Brain microvascular endothelial cell (primary cell): ENCODE data around the gene KANSL1.

Source experiments
- DNase-seq: peaks from one replicate; pipeline ENCODE4 v3.0.0-alpha.2; 2020
- H3K27ac ChIP-seq: fragments of 250-450 bp; sonication (Bioruptor Pico); 2 replicates; pipeline ENCODE4 v1.5.1; 2020; ENCODE audit warnings: mild to moderate bottlenecking, moderate library complexity
- H3K27me3 ChIP-seq: fragments of 250-450 bp; sonication (Bioruptor Pico); replicated peaks from 2 replicates; pipeline ENCODE4 v1.5.1; 2020; ENCODE audit warnings: mild to moderate bottlenecking
- H3K36me3 ChIP-seq: fragments of 250-450 bp; sonication (Bioruptor Pico); replicated peaks from 2 replicates; pipeline ENCODE4 v1.5.1; 2020; ENCODE audit warnings: mild to moderate bottlenecking
- H3K4me3 ChIP-seq: 2 replicates; pipeline ENCODE4 v1.5.1; 2011; ENCODE audit warnings: low read depth, mild to moderate bottlenecking, control low read depth, low read length, moderate library complexity
- in situ Hi-C: cut with HindIII; loops from 2 replicates; pipeline ENCODE4 v1.10.0; 2017; ENCODE audit warnings: low sequenced_read_pairs, low pct_ligation_motif_present
- TF ChIP-seq, protein P1 (sequence below): IDR thresholded peaks from 2 replicates; pipeline ENCODE4 v1.5.1; 2011; ENCODE audit warnings: low read depth, mild to moderate bottlenecking, moderate library complexity, low read length, control low read depth, inconsistent platforms; ENCODE audit errors: missing control alignments

KANSL1 gene

DNA sequence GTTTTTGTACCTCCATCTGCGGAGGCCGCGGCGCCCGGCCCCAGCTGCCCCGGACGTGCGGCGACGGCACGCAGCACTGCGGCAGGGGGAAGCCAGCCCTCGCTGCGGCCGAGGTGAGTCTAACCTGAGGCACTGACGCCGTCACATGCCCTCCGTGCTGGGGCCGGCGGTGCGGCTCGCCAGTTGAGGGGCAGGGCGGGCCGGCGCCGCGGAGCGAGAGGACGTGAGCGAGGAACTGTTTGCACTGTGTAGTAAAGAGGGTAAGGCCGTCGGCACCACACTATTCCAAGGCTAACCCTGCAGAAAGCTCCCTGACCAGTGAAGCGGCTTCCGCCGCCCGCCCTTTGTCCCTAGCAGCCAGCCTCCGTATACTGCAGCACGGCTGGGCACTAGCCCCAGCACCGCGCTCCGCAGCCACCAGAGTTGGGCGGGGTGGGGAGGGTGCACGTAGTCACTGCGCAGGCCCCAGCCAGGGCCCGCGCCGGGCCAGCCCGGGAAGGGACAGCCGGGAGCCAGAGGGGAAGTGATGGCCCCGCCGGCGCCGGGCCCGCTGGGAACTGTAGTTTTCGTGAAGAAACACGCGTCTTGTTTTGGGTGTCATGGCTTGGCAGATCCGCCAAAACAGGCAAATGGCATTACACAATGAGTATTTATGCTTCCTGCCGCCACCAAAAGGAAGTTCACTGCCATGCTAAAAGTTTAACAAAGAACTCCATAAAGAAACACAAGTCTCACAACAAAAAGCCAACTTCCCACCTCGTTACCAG, 580 bp upstream of the KANSL1 start:
- H3K4me3 ChIP-seq: peak overlapping the region; percentile 80
- TF ChIP-seq, protein P1, sequence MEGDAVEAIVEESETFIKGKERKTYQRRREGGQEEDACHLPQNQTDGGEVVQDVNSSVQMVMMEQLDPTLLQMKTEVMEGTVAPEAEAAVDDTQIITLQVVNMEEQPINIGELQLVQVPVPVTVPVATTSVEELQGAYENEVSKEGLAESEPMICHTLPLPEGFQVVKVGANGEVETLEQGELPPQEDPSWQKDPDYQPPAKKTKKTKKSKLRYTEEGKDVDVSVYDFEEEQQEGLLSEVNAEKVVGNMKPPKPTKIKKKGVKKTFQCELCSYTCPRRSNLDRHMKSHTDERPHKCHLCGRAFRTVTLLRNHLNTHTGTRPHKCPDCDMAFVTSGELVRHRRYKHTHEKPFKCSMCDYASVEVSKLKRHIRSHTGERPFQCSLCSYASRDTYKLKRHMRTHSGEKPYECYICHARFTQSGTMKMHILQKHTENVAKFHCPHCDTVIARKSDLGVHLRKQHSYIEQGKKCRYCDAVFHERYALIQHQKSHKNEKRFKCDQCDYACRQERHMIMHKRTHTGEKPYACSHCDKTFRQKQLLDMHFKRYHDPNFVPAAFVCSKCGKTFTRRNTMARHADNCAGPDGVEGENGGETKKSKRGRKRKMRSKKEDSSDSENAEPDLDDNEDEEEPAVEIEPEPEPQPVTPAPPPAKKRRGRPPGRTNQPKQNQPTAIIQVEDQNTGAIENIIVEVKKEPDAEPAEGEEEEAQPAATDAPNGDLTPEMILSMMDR: no peak
- H3K27ac ChIP-seq: peak overlapping the region; percentile 91
- no peaks in the 10 kb centered on the region for H3K27me3 ChIP-seq
- DNase-seq: peak; percentile 87
- no peaks in the 10 kb centered on the region for H3K36me3 ChIP-seq
- in situ Hi-C loops: no loop called here

DNA sequence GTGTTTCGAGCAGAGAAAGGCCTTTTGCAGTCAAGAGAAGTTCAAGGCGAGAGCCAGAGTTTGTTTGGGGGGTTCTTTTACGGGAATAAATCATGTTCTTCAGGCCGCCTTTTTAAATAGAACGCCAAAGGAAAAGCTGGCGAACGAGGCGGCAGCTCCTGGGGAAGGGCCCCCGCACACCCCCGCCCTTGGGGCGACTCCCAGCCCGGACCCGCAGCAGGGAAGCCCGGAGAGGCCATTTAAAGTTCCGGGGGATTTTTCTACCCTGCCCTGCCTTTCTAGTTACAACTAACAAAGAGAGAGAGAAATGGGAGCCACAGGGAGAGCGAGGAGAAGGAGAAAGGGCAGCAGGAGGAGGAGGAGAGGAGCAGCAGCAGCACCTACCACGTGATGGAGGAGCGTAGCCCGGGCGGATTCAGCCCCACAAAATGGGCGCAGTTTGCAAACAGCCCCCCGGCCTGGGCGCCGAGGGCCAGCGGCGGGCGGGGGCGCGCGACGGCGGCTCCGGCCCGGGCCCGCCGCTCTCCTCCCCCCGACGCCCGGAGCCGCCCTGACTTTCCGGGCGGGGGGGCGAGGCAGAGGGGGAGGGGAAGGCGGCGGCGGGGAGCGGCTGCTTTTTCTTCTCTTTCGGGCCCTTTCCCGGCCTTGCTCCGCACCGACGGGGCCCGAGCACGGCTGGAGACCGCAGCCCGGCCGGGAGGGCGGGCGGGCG, 634 bp downstream of the KANSL1 start:
- TF ChIP-seq, protein P1: no peak
- in situ Hi-C loops: no loop called here
- H3K27ac ChIP-seq: peak overlapping the region; percentile 91
- DNase-seq: peak; percentile 43
- H3K36me3 ChIP-seq: no peaks in the 10 kb centered on the region
- no peaks in the 10 kb centered on the region for H3K27me3 ChIP-seq
- H3K4me3 ChIP-seq: peak overlapping the region; percentile 84

GRCh38 chr17:46192189-46192438, 1.1 kb downstream of the KANSL1 start:
- in situ Hi-C loops: no loop called here
- no peaks in the 10 kb centered on the region for H3K36me3 ChIP-seq
- no peak for DNase-seq
- no peaks in the 10 kb centered on the region for H3K27me3 ChIP-seq
- peak overlapping the region; percentile 91 for H3K27ac ChIP-seq
- TF ChIP-seq, protein P1: no peak
- peak overlapping the region; percentile 84 for H3K4me3 ChIP-seq

DNA sequence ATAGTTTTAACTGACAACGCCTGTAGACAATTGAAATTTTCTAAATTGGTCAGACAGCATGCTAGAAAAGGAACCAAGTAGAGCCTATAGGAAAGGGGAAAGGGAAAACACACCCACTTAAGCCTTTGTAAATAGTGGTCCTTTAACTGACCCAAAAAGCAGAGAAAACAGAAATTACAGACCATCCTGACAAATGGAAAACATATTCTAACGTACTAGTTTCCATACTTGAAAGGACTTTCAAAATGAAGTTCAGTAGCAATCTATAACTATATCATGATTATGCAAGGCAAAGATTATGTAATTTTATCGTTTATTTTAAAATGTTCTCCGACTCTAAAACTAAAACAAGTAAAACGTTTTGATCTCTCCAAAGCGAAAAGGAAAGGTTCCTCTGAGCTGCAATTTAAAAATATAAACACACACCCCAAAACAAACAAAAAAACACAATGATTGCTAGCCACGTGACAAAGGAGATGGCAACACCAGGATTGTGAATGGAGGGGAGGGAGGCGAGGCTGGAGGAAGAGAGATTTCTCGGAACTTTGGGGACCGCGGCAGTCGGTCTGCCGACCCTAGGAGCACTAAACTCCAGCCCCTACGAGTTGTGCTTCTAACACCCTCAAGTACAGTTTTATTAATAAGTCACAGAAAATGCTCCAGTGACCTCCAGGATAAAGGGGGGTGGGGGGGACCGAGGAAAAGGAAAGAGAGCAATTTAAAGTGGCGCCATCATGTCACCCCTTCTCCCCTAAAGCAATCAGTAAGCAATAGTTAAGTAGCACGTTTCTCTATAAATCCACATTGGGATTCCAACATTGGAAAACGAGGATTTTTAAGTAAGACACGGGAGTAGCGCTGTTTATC, 1.7 kb downstream of the KANSL1 start:
- H3K4me3 ChIP-seq: peak overlapping the region; percentile 84
- DNase-seq: no peak
- H3K27me3 ChIP-seq: no peaks in the 10 kb centered on the region
- no peaks in the 10 kb centered on the region for H3K36me3 ChIP-seq
- in situ Hi-C loops: no loop called here
- TF ChIP-seq, protein P1: no peak
- peak overlapping the region; percentile 91 for H3K27ac ChIP-seq

DNA sequence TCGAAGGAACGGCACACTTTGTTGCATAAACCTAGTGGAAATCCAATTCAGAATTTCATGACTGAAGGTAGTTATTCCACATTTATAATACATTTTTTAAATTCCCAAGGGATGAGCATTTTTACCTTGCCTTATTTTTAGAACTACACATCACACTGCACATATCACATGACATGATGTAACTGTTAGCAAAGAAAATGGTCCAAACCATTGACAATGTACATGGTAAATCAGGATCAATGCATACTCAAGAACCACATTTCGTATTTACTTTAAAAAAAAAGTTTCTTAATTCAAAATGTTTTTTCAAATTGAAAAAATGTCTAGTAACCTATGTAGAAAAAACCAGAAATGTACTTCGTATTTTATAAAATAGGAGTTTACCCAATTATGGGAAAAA, 2.5 kb downstream of the KANSL1 start:
- in situ Hi-C loops: no loop called here
- TF ChIP-seq, protein P1: no peak
- H3K4me3 ChIP-seq: peak overlapping the region; percentile 84
- no peak for DNase-seq
- no peaks in the 10 kb centered on the region for H3K36me3 ChIP-seq
- no peaks in the 10 kb centered on the region for H3K27me3 ChIP-seq
- peak overlapping the region; percentile 6 for H3K27ac ChIP-seq
